ENCODE results near the gene ZNF814. TPM values are rescaled to one million over a fixed set of nuclear protein-coding genes. Genes with fewer than 3 reads are reported as not detected.
"Not testable (repeated sequence)": the region's sequence is repeated elsewhere in the genome, so short reads cannot be mapped to it uniquely, and the experiment has no call there.

Gene ZNF814
- total and polyA plus RNA-seq, 7 donors = 4.2 to 13.3 (median 9.2) TPM

DNA sequence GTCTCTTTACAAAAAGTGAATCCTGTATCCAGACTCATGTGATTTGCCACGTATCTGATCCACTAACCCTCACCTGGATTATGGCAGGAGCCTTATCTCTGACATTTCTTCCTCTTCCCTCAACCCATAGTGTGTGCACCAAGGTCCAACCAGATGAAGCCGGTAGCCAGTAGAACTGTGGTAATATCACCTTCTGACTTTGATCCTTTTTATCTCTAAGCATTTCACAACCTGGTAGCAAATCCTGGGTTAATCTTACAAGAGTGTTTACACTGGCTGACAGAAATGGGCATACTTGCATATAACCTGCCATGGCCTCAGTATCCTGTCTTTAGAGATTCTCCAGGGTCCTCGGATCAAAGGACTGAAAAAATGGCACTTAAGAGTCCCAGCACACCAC, 25.7 kb upstream of the ZNF814 start:
- no peak for TF ChIP-seq POLR2AphosphoS5 (IDR thresholded peaks at IDR 0.05)
- TF ChIP-seq POLR2A (IDR thresholded peaks at IDR 0.05) = no peak
- TF ChIP-seq, protein P1, sequence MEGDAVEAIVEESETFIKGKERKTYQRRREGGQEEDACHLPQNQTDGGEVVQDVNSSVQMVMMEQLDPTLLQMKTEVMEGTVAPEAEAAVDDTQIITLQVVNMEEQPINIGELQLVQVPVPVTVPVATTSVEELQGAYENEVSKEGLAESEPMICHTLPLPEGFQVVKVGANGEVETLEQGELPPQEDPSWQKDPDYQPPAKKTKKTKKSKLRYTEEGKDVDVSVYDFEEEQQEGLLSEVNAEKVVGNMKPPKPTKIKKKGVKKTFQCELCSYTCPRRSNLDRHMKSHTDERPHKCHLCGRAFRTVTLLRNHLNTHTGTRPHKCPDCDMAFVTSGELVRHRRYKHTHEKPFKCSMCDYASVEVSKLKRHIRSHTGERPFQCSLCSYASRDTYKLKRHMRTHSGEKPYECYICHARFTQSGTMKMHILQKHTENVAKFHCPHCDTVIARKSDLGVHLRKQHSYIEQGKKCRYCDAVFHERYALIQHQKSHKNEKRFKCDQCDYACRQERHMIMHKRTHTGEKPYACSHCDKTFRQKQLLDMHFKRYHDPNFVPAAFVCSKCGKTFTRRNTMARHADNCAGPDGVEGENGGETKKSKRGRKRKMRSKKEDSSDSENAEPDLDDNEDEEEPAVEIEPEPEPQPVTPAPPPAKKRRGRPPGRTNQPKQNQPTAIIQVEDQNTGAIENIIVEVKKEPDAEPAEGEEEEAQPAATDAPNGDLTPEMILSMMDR (IDR thresholded peaks at IDR 0.05) = no peak
- TF ChIP-seq EP300 (IDR thresholded peaks at IDR 0.05) = no peak
- H3K4me1 ChIP-seq = peaks cover 0 to 19% (median 11%) of the 10 kb centered on the region in 4 donors
- peaks cover 0 to 26% (median 20%) of the 10 kb centered on the region in 4 donors for H3K36me3 ChIP-seq

DNA sequence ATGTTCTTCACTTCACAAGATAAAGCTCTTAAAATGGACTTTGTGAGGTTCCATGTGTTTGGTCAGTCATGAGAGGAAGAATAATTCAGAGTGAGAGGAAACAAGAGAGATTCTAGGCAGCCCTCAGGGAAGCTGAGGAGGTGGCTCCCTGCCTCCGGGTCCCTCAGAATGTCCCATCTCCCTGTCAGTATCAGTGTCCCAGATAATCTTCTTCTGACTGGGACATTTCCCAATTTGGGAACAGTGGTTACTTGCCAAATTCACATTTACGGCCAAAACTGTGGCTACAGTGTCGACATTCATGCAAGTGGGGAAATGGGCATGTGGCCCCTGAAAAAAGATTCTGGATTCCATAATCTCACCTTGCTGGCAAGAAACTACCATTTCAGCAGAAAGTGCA, 18.6 kb upstream of the ZNF814 start:
- DNase-seq = no peak
- peaks cover 5 to 46% (median 26%) of the 10 kb centered on the region in 4 donors for H3K36me3 ChIP-seq
- no peak overlapping the region for H3K27ac ChIP-seq
- peaks cover 0 to 9% (median 6%) of the 10 kb centered on the region in 4 donors for H3K9me3 ChIP-seq
- H3K4me3 ChIP-seq = no peak overlapping the region
- WGBS, 2 donors = 94 to 97% methylated on average over 3 of the region's 3 CpGs
- TF ChIP-seq EP300 (IDR thresholded peaks at IDR 0.05) (no peak), POLR2A (IDR thresholded peaks at IDR 0.05) (no peak), POLR2AphosphoS5 (IDR thresholded peaks at IDR 0.05) (no peak)
- TF ChIP-seq, protein P1 (IDR thresholded peaks at IDR 0.05) = no peak
- H3K4me1 ChIP-seq = no peaks in the 10 kb centered on the region
- H3K27me3 ChIP-seq = no peaks in the 10 kb centered on the region
- intact Hi-C loops (cut with DNase I) = no loop called here

More for the DNA sequence above, 25.7 kb upstream of the ZNF814 start:
- Histone ChIP-seq H3K27ac (no peak overlapping the region), H3K9me3 (peaks cover 0 to 10% (median 7%) of the 10 kb centered on the region in 4 donors), H3K4me3 (no peak overlapping the region), H3K27me3 (no peaks in the 10 kb centered on the region)
- intact Hi-C loops (cut with DNase I) = no loop called here
- WGBS, 2 donors = 92 to 96% methylated on average over 3 of the region's 3 CpGs
- no peak for DNase-seq

DNA sequence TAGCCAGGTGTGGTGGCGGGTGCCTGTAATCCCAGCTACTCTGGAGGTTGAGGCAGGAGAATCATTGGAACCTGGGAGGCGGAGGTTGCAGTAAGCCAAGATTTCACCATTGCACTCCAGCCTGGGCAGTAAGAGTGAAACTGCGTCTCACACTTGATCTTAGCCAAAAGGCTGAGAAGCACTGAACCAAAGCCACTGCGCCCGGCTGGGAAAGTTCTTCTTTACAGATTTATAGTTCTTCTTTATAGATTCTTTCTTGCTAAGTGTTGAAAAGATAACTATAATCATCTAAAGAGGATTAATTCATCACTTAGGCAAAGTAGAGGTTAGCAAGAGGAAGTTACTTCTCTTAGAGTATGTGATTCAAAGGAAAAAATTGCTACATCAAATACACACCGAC, 16.4 kb upstream of the ZNF814 start:
- Histone ChIP-seq H3K4me1 (no peaks in the 10 kb centered on the region), H3K9me3 (peaks cover 0 to 7% (median under 1%) of the 10 kb centered on the region in 4 donors), H3K36me3 (peaks cover 5 to 26% (median 12%) of the 10 kb centered on the region in 4 donors), H3K4me3 (no peak overlapping the region), H3K27ac (no peak overlapping the region), H3K27me3 (no peaks in the 10 kb centered on the region)
- intact Hi-C loops (cut with DNase I) = no loop called here
- 86 to 92% methylated on average over 6 of the region's 6 CpGs for WGBS, 2 donors
- no peak for DNase-seq
- TF ChIP-seq, protein P1 (IDR thresholded peaks at IDR 0.05) = no peak
- no peak for TF ChIP-seq POLR2A (IDR thresholded peaks at IDR 0.05)
- TF ChIP-seq EP300 (IDR thresholded peaks at IDR 0.05) = no peak
- no peak for TF ChIP-seq POLR2AphosphoS5 (IDR thresholded peaks at IDR 0.05)

DNA sequence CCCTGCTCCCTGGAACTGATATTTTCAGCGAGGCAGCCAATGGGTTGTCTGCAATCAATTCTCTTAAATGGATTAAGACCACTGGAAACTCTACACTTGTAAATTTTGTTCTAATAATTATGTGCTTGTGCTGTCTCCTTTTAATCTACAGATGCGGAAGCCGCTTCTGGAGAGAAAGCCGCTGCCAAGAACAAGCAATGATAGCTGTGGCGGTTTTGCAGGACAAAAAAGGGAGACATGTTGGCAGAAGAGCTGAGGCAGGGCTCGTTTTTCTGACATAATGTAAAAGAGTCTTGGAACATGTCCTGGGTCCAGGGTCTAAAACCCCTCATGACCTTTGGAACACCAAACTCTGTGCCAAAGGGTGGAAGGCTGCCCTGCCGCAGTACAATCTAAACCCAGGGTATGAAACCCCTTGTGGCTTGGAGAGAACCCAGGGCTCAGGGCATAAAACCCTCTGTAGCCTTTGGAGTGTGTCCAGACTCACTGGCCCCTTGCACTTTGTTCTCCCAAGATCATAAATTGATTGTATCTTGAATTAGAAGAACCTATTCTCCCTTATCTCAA, 14.9 kb upstream of the ZNF814 start:
- Histone ChIP-seq H3K9me3 (peaks cover 0 to 4% (median under 1%) of the 10 kb centered on the region in 4 donors), H3K36me3 (peaks cover 0 to 18% (median 5%) of the 10 kb centered on the region in 4 donors), H3K4me1 (no peaks in the 10 kb centered on the region), H3K27me3 (no peaks in the 10 kb centered on the region), H3K27ac (no peak overlapping the region), H3K4me3 (no peak overlapping the region)
- WGBS, 2 donors = 37 to 80% methylated on average over 7 of the region's 7 CpGs
- no peak for DNase-seq
- intact Hi-C loops (cut with DNase I) = loop anchor here (2.0 kb wide), 1 partner anchor 165 kb away; no protein-coding TSS in a partner anchor
- TF ChIP-seq EP300 (IDR thresholded peaks at IDR 0.05) (no peak), POLR2AphosphoS5 (IDR thresholded peaks at IDR 0.05) (no peak)

DNA sequence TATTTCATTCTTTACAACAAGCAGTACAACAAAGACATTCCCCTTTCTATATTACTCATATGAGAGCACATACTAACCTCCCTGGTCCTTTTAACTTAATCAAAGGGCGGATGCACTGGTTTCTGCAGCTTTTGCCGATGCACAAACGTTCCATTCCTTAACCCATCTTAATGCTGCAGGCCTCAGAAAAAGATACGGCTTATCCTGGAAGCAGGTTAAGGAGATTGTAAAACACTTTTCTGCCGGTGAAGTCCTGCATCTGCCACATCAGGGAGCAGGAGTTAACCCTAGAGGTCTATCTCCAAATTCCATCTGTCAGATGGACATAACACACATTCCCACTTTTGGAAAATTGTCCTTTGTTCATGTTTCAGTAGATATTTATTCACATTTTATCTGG, 11.5 kb upstream of the ZNF814 start:
- WGBS, 2 donors = 81 to 87% methylated on average over 5 of the region's 5 CpGs
- Histone ChIP-seq H3K4me1 (no peaks in the 10 kb centered on the region), H3K27me3 (no peaks in the 10 kb centered on the region), H3K36me3 (no peaks in the 10 kb centered on the region), H3K27ac (no peak overlapping the region), H3K9me3 (peaks cover 0 to 2% (median 0%) of the 10 kb centered on the region in 4 donors), H3K4me3 (no peak overlapping the region)
- intact Hi-C loops (cut with DNase I) = no loop called here
- TF ChIP-seq POLR2A (IDR thresholded peaks at IDR 0.05) (no peak), EP300 (IDR thresholded peaks at IDR 0.05) (no peak), POLR2AphosphoS5 (IDR thresholded peaks at IDR 0.05) (no peak)
- TF ChIP-seq, protein P1 (IDR thresholded peaks at IDR 0.05) = no peak
- no peak for DNase-seq

DNA sequence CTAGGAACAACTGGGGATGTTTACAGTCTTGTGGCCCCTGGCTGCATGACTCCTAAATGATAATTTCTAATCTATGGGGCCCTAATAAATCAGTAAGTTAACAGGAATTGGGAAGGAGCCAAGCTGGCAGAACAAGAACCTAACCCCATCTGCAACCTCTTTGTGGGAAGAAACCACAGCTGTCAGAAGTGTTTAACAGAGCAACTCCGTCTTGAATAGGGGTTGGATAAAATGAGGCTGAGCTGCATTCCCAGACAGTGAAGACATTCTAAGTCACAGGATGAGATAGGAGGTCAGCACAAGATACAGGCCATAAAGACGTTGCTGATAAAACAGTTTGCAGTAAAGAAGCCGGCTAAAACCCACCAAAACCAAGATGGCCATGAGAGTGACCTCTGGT, 1.9 kb upstream of the ZNF814 start:
- H3K4me3 ChIP-seq; H3K27me3 ChIP-seq; H3K27ac ChIP-seq; H3K36me3 ChIP-seq; intact Hi-C loops (cut with DNase I); H3K9me3 ChIP-seq; DNase-seq: not testable (repeated sequence)
- H3K4me1 ChIP-seq = peaks cover 0 to 16% (median 11%) of the 10 kb centered on the region in 4 donors
- WGBS, 2 donors = 80 to 87% methylated on average over 3 of the region's 3 CpGs
